Measurements from ENCODE around the gene PRDM12. TPM values are rescaled to one million over a fixed set of nuclear protein-coding genes. Genes with fewer than 3 reads are reported as not detected.

Gene PRDM12
- total and polyA plus RNA-seq, 5 experiments from 2014 or later: 0.06 to 0.13 TPM; not detected in 3

DNA sequence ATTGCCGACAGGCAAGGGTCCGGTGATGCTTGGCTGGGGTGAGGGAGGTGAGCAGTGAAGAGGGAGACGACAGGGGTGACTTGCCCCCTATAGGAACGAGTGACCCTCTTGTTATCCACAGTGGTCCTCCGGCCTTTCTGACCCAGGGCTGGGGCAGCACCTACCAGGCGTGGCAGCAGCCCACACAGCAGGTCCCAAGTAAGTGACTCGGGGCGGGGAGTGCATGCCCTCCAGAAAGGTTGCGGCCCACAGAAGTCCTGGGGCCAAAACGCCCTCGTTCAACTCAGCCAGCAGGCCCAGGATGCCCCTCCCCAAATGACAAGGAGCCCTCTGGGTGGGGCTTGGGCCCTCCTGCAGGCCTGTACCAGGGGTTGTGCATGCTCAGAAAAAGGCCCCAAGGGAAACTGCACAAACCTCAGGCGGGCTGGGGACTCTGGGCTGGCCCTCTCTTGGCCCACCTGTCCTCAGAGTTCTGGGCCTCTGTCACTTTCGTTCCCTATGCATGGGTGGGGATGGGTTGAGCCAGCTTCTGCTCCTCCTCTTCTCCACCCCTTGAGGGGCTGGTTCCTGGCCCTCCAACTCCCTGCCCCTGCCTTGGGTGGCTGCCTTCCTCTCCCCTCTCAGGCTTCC, 32.2 kb upstream of the PRDM12 start:
- Mint-ChIP-seq H3K27me3 (no peaks in the 10 kb centered on the region), H3K4me3 (no peak overlapping the region), H3K36me3 (peaks cover 0 to 85% (median 8%) of the 10 kb centered on the region in 3 donors), H3K27ac (no peak overlapping the region), H3K4me1 (peaks cover 0 to 1% (median 0%) of the 10 kb centered on the region in 4 donors), H3K9me3 (no peaks in the 10 kb centered on the region)
- POLR2A ChIA-PET: no interaction called here
- ATAC-seq: no peak
- no peak for DNase-seq

DNA sequence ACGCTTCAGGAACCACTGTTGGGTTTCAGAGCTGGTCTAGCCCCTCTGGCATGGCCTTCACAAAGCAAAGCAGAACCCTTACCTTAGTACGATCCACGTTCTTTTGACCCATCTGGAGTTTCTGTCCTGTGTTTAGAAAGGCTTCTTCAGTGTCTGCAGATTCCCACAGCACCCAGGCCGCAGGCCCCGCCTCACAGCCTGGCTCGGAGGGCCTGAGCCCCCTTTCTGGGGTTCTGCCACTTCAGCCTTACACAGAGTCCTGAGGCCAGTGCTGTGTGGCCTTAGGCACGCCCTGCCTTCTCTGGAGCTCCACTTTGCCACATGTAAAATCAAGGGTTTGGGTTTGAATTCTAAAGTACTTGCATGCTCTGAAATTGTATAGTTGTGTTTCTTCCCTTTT, 31.6 kb upstream of the PRDM12 start:
- POLR2A ChIA-PET: no interaction called here
- Mint-ChIP-seq H3K27ac (no peak overlapping the region), H3K36me3 (peaks cover 0 to 81% (median 10%) of the 10 kb centered on the region in 3 donors), H3K4me1 (peaks cover 0 to 1% (median 0%) of the 10 kb centered on the region in 4 donors), H3K9me3 (no peaks in the 10 kb centered on the region), H3K27me3 (no peaks in the 10 kb centered on the region), H3K4me3 (no peak overlapping the region)
- ATAC-seq (no peak), DNase-seq (no peak)

DNA sequence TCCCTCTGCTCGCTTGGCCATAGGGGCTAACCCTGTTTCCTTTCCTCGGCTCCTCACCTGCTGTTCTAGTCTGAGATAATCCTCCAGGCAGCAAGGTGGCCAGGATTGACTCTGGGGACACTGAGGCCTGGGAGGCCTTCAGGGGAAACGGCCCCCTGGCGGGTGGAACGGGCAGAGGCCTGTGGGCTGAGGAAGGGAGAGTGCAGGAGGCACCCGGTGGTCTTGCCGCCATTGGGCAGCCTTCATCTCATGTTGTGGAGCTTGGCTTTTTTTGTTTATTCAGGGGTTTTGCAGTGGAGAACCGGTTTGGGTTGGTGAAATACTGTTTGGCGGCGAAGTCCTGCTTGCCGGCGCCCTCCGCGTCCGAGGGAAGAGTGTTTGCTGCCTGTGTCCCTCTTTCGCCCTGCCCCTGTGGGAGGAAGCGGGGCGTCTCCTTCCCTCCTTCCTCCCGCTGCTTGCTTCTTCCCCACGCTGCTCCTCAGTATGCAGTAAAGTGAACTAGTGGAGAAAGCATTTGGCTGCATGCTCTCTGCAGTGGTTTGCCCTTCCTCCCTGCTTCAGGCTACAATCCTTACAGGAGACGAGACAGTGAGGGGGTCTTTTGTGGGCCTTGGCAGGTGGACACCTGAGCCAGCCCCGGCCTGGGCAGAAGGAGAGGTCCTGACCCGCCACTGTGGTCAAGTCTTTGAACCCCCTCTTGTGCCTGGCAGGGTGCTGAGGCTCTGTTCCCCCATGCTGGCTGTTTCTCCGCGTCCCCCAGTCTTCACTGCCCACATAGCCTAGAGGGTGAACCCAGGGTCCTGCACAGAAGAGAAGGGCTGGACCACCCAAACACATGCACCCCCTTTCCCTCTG, 30.8 kb upstream of the PRDM12 start:
- H3K27ac Mint-ChIP-seq: peak overlapping the region in 1 of 10 donors; percentile 81
- no peak overlapping the region for H3K4me3 Mint-ChIP-seq
- no peaks in the 10 kb centered on the region for H3K27me3 Mint-ChIP-seq
- peaks cover 5 to 82% (median 14%) of the 10 kb centered on the region in 3 donors for H3K36me3 Mint-ChIP-seq
- no peaks in the 10 kb centered on the region for H3K9me3 Mint-ChIP-seq
- peaks cover 0 to 1% (median 0%) of the 10 kb centered on the region in 4 donors for H3K4me1 Mint-ChIP-seq
- DNase-seq (no peak), ATAC-seq (no peak)
- POLR2A ChIA-PET: no interaction called here

DNA sequence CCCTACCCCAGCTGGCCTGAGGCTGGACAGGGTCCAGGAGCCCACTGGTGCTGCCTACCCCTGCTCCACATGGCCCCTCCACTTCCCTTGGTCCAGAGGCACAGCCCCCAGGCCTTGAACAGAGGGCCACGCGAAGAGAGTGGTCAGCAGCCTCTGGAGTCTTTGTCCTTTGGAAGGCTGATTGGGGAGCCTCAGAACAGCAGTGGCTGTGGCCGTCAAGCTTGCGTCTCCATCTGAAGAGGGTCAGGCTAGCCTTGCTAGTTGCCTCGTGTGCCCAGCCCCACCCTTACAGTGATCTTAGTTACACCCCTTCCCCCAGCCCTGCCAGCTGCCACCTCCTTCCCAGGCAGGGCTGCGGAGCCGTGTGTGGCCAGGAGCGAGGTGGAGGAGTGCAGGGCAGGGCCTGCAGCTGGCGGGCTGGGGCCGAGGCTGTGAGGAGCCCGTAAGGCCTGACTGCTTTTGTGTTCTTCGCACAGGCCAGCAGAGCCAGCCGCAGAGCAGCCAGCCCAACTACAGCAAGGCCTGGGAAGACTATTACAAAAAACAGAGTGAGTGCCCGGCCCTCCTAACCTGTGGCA, 30.1 kb upstream of the PRDM12 start:
- POLR2A ChIA-PET: no interaction called here
- Mint-ChIP-seq H3K27me3 (no peaks in the 10 kb centered on the region), H3K27ac (no peak overlapping the region), H3K4me1 (peaks cover 0 to 3% (median 0%) of the 10 kb centered on the region in 4 donors), H3K4me3 (no peak overlapping the region), H3K36me3 (peaks cover 12 to 84% (median 20%) of the 10 kb centered on the region in 3 donors), H3K9me3 (peaks cover 0 to 5% (median 0%) of the 10 kb centered on the region in 9 donors)
- ATAC-seq: no peak
- no peak for DNase-seq

DNA sequence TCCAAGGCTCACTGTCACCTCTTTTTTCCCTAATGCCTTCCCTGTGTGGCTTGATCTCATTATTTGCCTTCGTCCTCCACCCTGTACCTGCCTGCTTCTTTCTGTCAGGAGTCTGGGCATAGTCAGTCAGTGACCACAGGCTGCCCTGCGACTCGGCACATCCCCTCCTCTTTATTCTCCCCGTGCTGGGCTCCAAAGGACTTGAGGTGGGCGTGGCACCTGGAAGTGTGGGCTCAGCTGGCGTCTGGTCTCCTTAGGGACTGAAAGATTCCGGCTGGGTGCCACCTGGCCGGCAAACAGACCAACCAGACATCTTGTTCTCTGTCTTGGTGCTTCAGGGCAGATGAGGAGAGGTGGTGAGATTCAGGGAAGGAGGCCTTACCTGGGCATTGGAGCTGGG, 29.6 kb upstream of the PRDM12 start:
- peaks cover 0 to 3% (median 0%) of the 10 kb centered on the region in 4 donors for H3K4me1 Mint-ChIP-seq
- H3K27me3 Mint-ChIP-seq: no peaks in the 10 kb centered on the region
- DNase-seq (no peak), ATAC-seq (no peak)
- H3K36me3 Mint-ChIP-seq: peaks cover 14 to 79% (median 20%) of the 10 kb centered on the region in 3 donors
- H3K4me3 Mint-ChIP-seq: no peak overlapping the region
- peak overlapping the region in 2 of 10 donors; percentile 66 to 90 for H3K27ac Mint-ChIP-seq
- H3K9me3 Mint-ChIP-seq: peaks cover 0 to 8% (median 0%) of the 10 kb centered on the region in 9 donors
- POLR2A ChIA-PET: no interaction called here

DNA sequence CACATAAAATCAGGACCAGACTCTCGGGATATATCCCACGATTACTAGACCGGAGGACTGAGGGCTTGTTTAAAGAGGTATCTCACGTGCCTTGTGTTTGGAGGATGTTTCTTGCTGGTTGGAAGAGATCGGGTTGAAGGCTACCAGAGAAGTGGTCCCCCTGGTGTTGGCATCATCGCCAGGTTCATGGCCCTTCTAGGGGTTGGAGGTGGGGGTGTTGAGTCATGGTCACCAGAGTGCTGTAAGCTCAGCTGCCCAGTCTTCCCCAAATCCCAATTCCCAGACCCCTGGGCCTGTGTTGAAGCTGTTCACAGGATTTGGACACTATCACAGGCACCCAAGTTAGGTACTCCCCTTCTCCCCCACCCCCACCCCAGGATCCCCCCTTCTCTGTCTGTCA, 29.1 kb upstream of the PRDM12 start:
- DNase-seq: no peak
- no peak for ATAC-seq
- no peak overlapping the region for H3K4me3 Mint-ChIP-seq
- POLR2A ChIA-PET: no interaction called here
- peak overlapping the region in 1 of 10 donors; percentile 68 for H3K27ac Mint-ChIP-seq
- H3K36me3 Mint-ChIP-seq: peaks cover 14 to 75% (median 20%) of the 10 kb centered on the region in 3 donors
- peaks cover 0 to 3% (median 0%) of the 10 kb centered on the region in 4 donors for H3K4me1 Mint-ChIP-seq
- H3K9me3 Mint-ChIP-seq: peaks cover 0 to 8% (median 0%) of the 10 kb centered on the region in 9 donors
- H3K27me3 Mint-ChIP-seq: no peaks in the 10 kb centered on the region

DNA sequence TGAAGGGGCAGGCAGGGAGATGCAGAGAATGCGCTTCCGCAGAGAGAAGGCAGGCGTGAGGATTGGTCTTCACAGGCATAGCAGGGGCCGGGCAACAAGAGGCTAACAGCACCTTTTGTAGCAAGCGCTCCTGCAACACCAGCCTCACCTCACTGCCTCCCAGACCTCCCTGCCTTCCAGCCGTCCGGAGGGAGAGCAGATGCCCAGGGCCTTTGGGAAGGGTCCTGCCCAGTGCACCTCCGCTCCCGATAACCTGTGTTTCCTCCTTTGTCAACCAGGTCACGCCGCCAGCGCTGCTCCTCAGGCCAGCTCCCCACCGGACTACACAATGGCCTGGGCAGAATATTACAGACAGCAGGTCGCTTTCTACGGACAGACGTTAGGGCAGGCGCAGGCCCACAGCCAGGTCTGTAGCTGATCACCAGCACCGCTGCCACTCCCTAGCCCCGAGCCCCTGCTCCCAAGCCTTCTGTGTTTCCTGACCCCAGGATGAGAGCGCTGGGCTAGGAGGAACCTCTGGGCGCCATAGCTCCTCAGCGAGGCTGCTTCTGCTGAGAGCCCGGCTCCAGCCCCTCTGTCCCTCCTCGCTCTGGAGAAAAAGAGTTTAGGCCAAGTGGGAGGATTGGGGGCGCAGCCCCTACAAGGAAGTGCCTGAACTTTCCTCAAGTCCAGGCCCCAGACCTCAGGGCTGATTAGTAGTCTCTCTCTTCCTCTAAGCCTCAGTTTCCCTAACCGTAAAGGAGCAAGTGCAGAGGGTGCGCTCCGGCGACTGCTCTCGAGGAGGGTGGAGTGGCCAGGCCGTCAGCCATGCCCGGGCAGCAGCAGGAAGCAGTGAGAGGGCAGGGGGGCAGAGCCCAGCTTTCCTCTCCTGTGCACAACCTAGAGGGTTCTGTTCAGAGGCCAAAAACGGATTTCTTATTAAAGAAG, 28.4 kb upstream of the PRDM12 start:
- DNase-seq (no peak), ATAC-seq (no peak)
- POLR2A ChIA-PET: no interaction called here
- Mint-ChIP-seq H3K4me3 (no peak overlapping the region), H3K4me1 (peaks cover 0 to 3% (median 0%) of the 10 kb centered on the region in 4 donors), H3K27me3 (no peaks in the 10 kb centered on the region), H3K36me3 (peaks cover 14 to 69% (median 20%) of the 10 kb centered on the region in 3 donors), H3K27ac (no peak overlapping the region), H3K9me3 (peaks cover 0 to 8% (median 0%) of the 10 kb centered on the region in 9 donors)

DNA sequence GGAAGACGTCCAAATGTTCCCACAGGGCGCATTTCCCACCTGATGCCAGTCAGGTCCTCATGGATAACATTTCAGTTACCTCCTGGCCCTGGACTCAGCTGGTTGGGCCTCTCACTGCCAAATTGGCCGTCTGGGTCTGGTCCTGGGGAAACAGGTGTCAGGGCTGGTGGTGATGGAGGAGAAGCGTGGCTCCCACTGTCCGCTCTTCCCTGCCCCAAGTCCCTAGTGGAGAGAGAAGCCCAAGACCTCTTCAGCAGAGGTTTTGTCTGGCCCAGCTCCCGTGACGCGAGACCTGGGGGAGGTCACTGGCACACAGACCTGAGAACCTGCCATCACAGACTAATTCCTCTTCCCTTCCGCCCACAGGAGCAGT, 27.8 kb upstream of the PRDM12 start:
- Mint-ChIP-seq H3K9me3 (peaks cover 0 to 8% (median 0%) of the 10 kb centered on the region in 9 donors), H3K4me3 (no peak overlapping the region), H3K27me3 (no peaks in the 10 kb centered on the region), H3K27ac (no peak overlapping the region), H3K36me3 (peaks cover 14 to 63% (median 20%) of the 10 kb centered on the region in 3 donors), H3K4me1 (peaks cover 0 to 3% (median 0%) of the 10 kb centered on the region in 4 donors)
- no peak for DNase-seq
- POLR2A ChIA-PET: no interaction called here
- no peak for ATAC-seq

DNA sequence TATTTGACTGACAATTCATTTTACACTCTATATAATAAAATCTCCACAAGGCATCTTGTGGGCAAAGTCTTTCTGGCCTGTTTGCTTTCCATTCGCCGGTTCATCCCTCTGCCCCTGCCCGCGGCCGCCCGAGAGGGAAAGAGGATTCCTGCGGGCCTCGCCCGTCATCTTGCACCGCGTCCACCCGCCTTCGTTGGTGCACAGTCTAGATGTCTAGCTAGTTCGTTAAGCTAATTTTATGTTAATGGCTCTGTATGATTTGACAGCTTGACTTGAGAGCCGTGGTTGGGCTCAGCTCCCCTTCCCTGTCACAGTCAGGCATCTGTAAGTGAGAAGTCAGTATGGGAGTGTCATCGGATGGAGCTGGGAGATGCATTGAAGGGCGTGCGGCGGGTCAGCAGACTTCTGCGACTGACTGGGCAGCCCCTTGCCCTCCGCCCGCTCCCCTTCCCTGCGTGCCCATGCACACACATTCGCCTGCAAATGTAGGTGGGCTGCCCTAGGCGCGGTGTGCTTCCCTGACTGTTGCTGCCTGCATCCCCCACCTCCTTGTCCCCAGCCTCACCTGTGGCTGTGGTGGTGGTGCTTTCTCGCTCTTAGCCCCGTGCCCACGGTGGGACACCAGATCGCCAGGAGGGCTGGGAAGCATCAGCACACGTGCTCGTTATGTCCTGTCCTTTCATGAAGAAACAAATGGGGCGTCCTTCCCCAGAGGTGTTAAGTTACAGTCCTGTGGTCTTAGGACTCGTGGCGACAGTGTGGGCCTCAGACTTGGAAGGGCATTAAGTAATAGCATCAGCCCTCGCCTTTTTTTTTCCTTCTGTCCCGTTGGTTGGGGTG, 25.9 kb upstream of the PRDM12 start:
- Mint-ChIP-seq H3K4me1 (peaks cover 0 to 2% (median 0%) of the 10 kb centered on the region in 4 donors), H3K27me3 (no peaks in the 10 kb centered on the region), H3K9me3 (peaks cover 0 to 8% (median 0%) of the 10 kb centered on the region in 9 donors), H3K4me3 (no peak overlapping the region), H3K36me3 (peaks cover 14 to 46% (median 17%) of the 10 kb centered on the region in 3 donors), H3K27ac (peak overlapping the region in 2 of 10 donors; percentile 41)
- POLR2A ChIA-PET: no interaction called here
- DNase-seq (no peak), ATAC-seq (no peak)

DNA sequence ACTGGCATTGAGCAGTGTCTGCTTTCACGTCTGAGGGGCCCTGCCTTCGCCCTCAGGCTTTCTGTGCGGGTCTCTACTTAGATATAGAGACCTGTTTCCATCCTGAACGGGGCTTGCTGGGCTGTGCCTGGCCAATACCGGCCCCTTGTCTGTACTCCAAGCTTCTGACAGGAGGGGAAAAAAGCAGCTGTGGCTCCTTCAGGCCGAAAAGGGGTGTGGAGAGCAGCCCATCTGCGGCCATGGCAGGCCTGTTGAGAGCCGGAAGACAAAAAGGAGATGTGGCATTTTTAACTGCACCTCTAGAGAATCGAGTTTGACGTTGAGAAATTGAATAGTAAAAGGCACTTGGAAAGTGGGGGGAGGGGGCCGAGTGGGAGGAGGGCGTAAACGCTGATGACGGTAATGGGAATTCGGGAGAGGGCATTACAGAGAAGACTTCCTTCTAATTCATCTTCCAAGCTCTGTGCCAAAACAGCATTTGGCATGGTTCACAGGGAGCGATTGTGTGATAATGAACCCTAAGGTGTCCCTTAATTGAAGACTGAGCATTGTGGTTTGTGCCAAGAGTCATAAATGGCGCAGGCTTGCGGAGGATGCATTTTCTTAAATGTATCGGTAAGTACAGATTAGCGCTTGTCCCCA, 25.1 kb upstream of the PRDM12 start:
- H3K27me3 Mint-ChIP-seq: no peaks in the 10 kb centered on the region
- POLR2A ChIA-PET: no interaction called here
- peak in 1 of 10 donors; percentile 30 for DNase-seq
- H3K4me1 Mint-ChIP-seq: peaks cover 0 to 2% (median 0%) of the 10 kb centered on the region in 4 donors
- H3K4me3 Mint-ChIP-seq: no peak overlapping the region
- no peak for ATAC-seq
- H3K27ac Mint-ChIP-seq: peak overlapping the region in 2 of 10 donors; percentile 26 to 41
- H3K9me3 Mint-ChIP-seq: peaks cover 0 to 8% (median 0%) of the 10 kb centered on the region in 9 donors
- peaks cover 14 to 43% (median 17%) of the 10 kb centered on the region in 3 donors for H3K36me3 Mint-ChIP-seq

DNA sequence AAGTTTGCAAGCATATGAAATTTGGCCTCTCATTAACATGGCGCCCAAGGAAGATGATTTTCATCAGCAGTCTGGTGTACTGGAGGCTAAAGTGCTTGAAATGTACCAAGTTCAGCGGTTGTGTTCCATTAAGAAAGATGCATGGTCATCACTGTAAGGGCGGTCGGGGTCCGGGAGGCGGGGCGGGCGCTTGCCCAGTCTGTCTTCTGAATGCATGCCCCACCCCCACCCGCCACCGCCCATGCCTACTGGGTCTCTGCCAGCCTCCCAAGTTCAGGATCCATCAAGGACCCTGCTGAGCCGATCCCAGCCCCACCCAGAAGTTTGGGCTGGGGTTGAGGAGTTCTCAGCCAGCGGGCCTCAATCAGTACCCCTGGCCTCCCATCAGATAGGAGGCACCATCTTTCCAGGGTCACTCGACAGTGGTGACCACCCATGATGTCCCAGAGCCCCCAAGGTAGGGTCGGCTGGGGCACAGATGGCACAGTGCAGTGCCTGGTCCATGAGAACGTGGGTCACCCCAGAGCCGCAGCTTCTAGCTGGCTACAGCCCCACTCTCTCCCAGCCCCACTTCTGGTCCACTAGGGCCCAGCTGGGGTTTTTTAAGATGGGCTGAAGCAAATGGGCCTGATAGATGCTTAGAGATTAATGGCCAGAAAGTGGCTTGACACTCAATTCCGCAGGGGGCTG, 24.4 kb upstream of the PRDM12 start:
- H3K36me3 Mint-ChIP-seq: peaks cover 14 to 35% (median 17%) of the 10 kb centered on the region in 3 donors

More for the DNA sequence above, 24.4 kb upstream of the PRDM12 start:
- no peak overlapping the region for H3K4me3 Mint-ChIP-seq
- H3K4me1 Mint-ChIP-seq: peaks cover 0 to 2% (median 0%) of the 10 kb centered on the region in 4 donors
- POLR2A ChIA-PET: no interaction called here
- no peak overlapping the region for H3K27ac Mint-ChIP-seq
- DNase-seq (no peak), ATAC-seq (no peak)
- H3K9me3 Mint-ChIP-seq: peaks cover 0 to 8% (median 0%) of the 10 kb centered on the region in 9 donors
- no peaks in the 10 kb centered on the region for H3K27me3 Mint-ChIP-seq
